Osteoblast (primary cell): Measurements from ENCODE around the gene SORBS2. TPM values are rescaled to one million over a fixed set of nuclear protein-coding genes. Genes with fewer than 3 reads are reported as not detected.

Experiments used
- DNase-seq: peaks from one replicate; pipeline ENCODE4 v3.0.0; 2011; ENCODE audit warnings: low spot score, mixed read lengths; ENCODE audit not compliant: insufficient read length; ENCODE audit errors: missing footprints
- H2AFZ ChIP-seq: 2 replicates; pipeline ENCODE4 v1.6.0; 2011; ENCODE audit warnings: mild to moderate bottlenecking, low read length
- H3K27ac ChIP-seq: 2 replicates; pipeline ENCODE4 v1.5.1; 2011; ENCODE audit warnings: mild to moderate bottlenecking, low read depth, low read length, moderate library complexity
- H3K27me3 ChIP-seq: 2 replicates; pipeline ENCODE4 v1.6.0; 2012; ENCODE audit warnings: mild to moderate bottlenecking, control low read depth, inconsistent platforms, low read length, moderate library complexity; ENCODE audit not compliant: insufficient read depth
- H3K36me3 ChIP-seq: 2 replicates; pipeline ENCODE4 v1.5.1; 2011; ENCODE audit warnings: mild to moderate bottlenecking, low read length, control low read depth, moderate library complexity; ENCODE audit not compliant: insufficient read depth
- H3K4me1 ChIP-seq: 2 replicates; pipeline ENCODE4 v1.5.1; 2011; ENCODE audit warnings: mild to moderate bottlenecking, low read length, control low read depth, moderate library complexity; ENCODE audit not compliant: insufficient read depth
- H3K4me2 ChIP-seq: 2 replicates; pipeline ENCODE4 v1.6.0; 2011; ENCODE audit warnings: mild to moderate bottlenecking, low read length; ENCODE audit not compliant: insufficient read depth
- H3K4me3 ChIP-seq: fragments of 200-600 bp; sonication (generic); 3 replicates; pipeline ENCODE4 v1.5.1; 2012; ENCODE audit warnings: mild to moderate bottlenecking, low read length, inconsistent platforms; ENCODE audit not compliant: insufficient read depth
- H3K79me2 ChIP-seq: 2 replicates; pipeline ENCODE4 v1.6.0; 2012; ENCODE audit warnings: mild to moderate bottlenecking, low read length, control low read depth, inconsistent platforms; ENCODE audit not compliant: insufficient read depth
- H3K9me3 ChIP-seq: 2 replicates; pipeline ENCODE4 v1.5.1; 2011; ENCODE audit warnings: low read depth, low read length, control low read depth
- H4K20me1 ChIP-seq: 2 replicates; pipeline ENCODE4 v1.6.0; 2012; ENCODE audit warnings: mild to moderate bottlenecking, low read length, control low read depth; ENCODE audit not compliant: insufficient read depth
- total RNA-seq: library from RNA; depleted of rRNA; stranded (reverse); fragments of >200 nt; gene quantifications from 2 replicates; pipeline ENCODE4 v1.2.3, GENCODE V29; 2012
- TF ChIP-seq, protein P1 (sequence below): IDR thresholded peaks from 2 replicates; pipeline ENCODE4 v1.5.1; 2011; ENCODE audit warnings: mild to moderate bottlenecking, low read depth, low read length, moderate library complexity; ENCODE audit errors: extremely low read depth

Gene SORBS2
- total RNA-seq, 1 donor, result 85.0 TPM

- peaks cover 52% of the 10 kb centered on the region for H3K4me1 ChIP-seq
- H3K79me2 ChIP-seq, result peaks cover 20% of the 10 kb centered on the region
- no peaks in the 10 kb centered on the region for H3K9me3 ChIP-seq
- H3K4me2 ChIP-seq, result peak overlapping the region; percentile 84
- H3K4me3 ChIP-seq, result peak overlapping the region; percentile 69
- H4K20me1 ChIP-seq, result no peaks in the 10 kb centered on the region
- TF ChIP-seq, protein P1, sequence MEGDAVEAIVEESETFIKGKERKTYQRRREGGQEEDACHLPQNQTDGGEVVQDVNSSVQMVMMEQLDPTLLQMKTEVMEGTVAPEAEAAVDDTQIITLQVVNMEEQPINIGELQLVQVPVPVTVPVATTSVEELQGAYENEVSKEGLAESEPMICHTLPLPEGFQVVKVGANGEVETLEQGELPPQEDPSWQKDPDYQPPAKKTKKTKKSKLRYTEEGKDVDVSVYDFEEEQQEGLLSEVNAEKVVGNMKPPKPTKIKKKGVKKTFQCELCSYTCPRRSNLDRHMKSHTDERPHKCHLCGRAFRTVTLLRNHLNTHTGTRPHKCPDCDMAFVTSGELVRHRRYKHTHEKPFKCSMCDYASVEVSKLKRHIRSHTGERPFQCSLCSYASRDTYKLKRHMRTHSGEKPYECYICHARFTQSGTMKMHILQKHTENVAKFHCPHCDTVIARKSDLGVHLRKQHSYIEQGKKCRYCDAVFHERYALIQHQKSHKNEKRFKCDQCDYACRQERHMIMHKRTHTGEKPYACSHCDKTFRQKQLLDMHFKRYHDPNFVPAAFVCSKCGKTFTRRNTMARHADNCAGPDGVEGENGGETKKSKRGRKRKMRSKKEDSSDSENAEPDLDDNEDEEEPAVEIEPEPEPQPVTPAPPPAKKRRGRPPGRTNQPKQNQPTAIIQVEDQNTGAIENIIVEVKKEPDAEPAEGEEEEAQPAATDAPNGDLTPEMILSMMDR, result no peak
- no peaks in the 10 kb centered on the region for H3K36me3 ChIP-seq
- H2AFZ ChIP-seq, result no peak overlapping the region
- peak overlapping the region; percentile 86 for H3K27ac ChIP-seq
- peak; percentile 80 for DNase-seq
- no peaks in the 10 kb centered on the region for H3K27me3 ChIP-seq
Measured at GRCh38 chr4:185774845-185775680, 36.9 kb downstream of the SORBS2 start.

GRCh38 chr4:185774131-185774653 is 37.8 kb downstream of the SORBS2 start:
- Histone ChIP-seq H3K4me3 (peak overlapping the region; percentile 69), H3K27me3 (no peaks in the 10 kb centered on the region), H3K4me2 (peak overlapping the region; percentile 84), H3K4me1 (peaks cover 48% of the 10 kb centered on the region), H3K9me3 (no peaks in the 10 kb centered on the region), H3K79me2 (peaks cover 23% of the 10 kb centered on the region), H3K36me3 (no peaks in the 10 kb centered on the region), H4K20me1 (no peaks in the 10 kb centered on the region), H2AFZ (peak overlapping the region; percentile 59), H3K27ac (peak overlapping the region; percentile 86)
- TF ChIP-seq, protein P1, result no peak
- DNase-seq, result no peak

- Histone ChIP-seq H3K27me3 (no peaks in the 10 kb centered on the region), H3K4me1 (peaks cover 45% of the 10 kb centered on the region), H2AFZ (peak overlapping the region; percentile 71), H3K9me3 (no peaks in the 10 kb centered on the region), H4K20me1 (no peaks in the 10 kb centered on the region), H3K27ac (peak overlapping the region; percentile 86), H3K4me3 (peak overlapping the region; percentile 69), H3K79me2 (peaks cover 24% of the 10 kb centered on the region), H3K4me2 (peak overlapping the region; percentile 84), H3K36me3 (no peaks in the 10 kb centered on the region)
- TF ChIP-seq, protein P1, result no peak
- DNase-seq, result no peak
Measured at GRCh38 chr4:185773419-185773818, 38.6 kb downstream of the SORBS2 start.

DNA sequence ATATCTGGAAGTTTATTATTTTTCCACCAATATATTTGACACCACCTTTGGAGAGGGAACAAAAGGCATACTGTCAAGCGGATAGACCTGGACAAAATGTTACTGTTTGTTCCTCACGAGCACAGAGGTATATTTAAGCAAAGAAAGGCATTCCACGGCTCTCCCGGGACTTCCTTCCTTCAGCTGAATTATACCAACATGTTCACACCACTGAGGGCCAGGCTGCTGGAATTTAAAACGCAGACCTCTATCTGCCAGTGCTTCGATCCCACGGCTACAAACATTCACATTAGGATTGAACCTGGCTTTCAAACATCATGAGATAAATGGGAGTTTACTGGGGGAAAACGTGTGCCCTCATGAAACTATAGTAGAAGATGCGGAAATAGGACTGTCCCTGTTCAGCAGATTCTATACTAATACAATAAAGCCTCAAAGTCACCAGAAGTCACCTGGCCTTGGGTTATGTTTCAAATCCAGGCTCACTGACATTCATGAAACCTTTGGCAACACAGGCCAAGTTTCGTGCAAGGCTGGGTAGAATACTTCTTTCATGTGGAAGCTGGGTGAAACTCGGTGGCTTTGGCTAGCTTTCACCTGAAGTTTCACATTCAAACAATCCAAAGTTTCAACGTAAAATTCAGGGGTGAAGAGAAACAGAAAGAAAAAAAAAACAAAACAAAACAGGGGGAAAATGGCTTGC is 39.5 kb downstream of the SORBS2 start:
- Histone ChIP-seq H3K27ac (peak overlapping the region; percentile 86), H3K4me3 (peak overlapping the region; percentile 69), H2AFZ (peak overlapping the region; percentile 36), H3K79me2 (peaks cover 29% of the 10 kb centered on the region), H3K27me3 (no peaks in the 10 kb centered on the region), H3K36me3 (no peaks in the 10 kb centered on the region), H4K20me1 (no peaks in the 10 kb centered on the region), H3K9me3 (no peaks in the 10 kb centered on the region), H3K4me2 (peak overlapping the region; percentile 84), H3K4me1 (peaks cover 45% of the 10 kb centered on the region)
- DNase-seq, result no peak
- TF ChIP-seq, protein P1, result no peak
